ENCODE data around the gene STUM. TPM values are rescaled to one million over a fixed set of nuclear protein-coding genes. Genes with fewer than 3 reads are reported as not detected.
"Not testable (repeated sequence)": the region's sequence is repeated elsewhere in the genome, so short reads cannot be mapped to it uniquely, and the experiment has no call there.

The STUM gene, protein sequence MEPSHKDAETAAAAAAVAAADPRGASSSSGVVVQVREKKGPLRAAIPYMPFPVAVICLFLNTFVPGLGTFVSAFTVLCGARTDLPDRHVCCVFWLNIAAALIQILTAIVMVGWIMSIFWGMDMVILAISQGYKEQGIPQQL
- 0.49 TPM for total RNA-seq
- long read RNA-seq: 0 reads

DNA sequence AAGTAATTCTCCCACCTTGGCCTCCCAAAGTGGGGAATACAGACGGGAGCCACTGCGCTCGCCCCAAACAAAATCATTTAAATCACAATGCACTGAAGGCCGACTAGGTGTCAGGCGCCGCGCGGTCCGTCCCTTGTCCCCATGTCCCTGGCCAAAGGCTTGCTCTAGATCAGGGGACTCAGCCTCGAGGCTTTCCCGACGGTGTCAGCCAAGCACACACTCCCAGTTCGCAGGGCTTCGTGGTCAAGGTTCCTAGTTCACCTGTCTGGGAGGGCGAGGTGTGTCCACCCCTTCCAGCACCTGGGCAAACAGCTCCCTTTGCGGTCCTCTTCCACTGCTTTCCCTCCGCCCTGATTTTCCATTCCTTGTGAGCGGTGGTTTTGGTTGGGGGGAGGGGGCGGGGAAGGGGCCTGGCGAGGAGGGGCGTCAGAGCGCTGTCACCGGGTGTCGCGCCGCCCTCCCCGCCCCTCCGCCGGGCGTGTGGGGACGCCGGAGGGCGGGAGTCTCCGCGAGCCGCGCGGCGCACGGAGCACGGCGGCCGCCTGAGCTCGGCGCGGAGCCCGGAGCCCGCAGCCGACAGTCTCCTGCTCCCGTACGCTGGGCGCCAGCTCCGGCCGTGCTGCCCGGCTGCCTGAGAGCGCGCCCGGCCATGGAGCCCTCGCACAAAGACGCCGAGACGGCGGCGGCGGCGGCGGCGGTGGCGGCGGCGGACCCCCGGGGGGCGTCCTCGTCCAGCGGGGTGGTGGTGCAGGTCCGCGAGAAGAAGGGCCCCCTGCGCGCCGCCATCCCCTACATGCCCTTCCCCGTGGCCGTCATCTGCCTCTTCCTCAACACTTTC is at the start of gene STUM:
Gene STUM (plus strand): TSS at position 509 of the 838 bp plus-strand sequence. CDS start 141 bp downstream, at position 650.
- TF ChIP-seq, protein P1, sequence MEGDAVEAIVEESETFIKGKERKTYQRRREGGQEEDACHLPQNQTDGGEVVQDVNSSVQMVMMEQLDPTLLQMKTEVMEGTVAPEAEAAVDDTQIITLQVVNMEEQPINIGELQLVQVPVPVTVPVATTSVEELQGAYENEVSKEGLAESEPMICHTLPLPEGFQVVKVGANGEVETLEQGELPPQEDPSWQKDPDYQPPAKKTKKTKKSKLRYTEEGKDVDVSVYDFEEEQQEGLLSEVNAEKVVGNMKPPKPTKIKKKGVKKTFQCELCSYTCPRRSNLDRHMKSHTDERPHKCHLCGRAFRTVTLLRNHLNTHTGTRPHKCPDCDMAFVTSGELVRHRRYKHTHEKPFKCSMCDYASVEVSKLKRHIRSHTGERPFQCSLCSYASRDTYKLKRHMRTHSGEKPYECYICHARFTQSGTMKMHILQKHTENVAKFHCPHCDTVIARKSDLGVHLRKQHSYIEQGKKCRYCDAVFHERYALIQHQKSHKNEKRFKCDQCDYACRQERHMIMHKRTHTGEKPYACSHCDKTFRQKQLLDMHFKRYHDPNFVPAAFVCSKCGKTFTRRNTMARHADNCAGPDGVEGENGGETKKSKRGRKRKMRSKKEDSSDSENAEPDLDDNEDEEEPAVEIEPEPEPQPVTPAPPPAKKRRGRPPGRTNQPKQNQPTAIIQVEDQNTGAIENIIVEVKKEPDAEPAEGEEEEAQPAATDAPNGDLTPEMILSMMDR (IDR thresholded peaks at IDR 0.05): no peak
- H3K4me3 ChIP-seq: peak within 1 kb of the TSS; percentile 48
- intact Hi-C loops (cut with DNase I): no loop called here
- H3K9me3 ChIP-seq: no peaks in the 10 kb centered on the region
- H3K4me1 ChIP-seq: peaks cover 20% of the 10 kb centered on the region
- no peaks in the 10 kb centered on the region for H3K36me3 ChIP-seq
- peak; percentile 77 for ATAC-seq
- peaks cover 20% of the 10 kb centered on the region for H3K27me3 ChIP-seq
- no peak within 1 kb of the TSS for H3K27ac ChIP-seq
- peak; percentile 71 for DNase-seq

DNA sequence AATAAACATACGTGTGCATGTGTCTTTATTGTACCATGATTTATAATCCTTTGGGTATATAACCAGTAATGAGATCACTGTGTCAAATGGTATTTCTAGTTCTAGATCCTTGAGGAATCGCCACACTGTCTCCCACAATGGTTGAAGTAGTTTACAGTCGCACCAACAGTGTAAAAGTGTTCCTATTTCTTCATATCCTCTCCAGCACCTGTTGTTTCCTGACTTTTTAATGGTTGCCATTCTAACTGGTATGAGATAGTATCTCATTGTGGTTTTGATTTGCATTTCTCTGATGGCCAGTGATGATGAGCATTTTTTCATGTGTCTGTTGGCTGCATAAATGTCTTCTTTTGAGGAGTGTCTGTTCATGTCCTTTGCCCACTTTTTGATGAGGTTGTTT is 48.9 kb upstream of the STUM start:
- DNase-seq; intact Hi-C loops (cut with DNase I); H3K27ac ChIP-seq; H3K27me3 ChIP-seq; H3K4me1 ChIP-seq; H3K36me3 ChIP-seq; H3K9me3 ChIP-seq; H3K4me3 ChIP-seq; ATAC-seq: not testable (repeated sequence)

DNA sequence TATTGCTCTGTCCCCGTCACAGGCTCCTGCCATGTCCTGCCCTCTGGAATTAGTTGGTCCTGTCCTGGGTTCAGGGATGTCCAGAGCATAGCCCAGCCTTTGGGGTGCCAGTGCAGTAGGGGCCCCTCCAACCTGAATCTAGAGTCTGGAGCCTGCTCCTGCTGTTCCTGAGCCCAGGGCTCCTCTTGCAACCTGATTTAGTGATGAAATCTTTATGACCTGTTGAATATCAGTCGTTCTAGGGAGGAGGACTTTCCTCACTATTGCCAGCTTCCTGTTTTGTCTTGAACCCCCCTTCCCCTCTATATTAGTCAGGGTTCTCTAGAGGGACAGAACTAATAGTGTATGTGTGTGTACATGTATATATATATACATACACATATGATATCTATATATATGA is 42.5 kb upstream of the STUM start:
- Histone ChIP-seq H3K9me3 (no peaks in the 10 kb centered on the region), H3K4me3 (no peak overlapping the region), H3K27ac (no peak overlapping the region), H3K27me3 (peaks cover 5% of the 10 kb centered on the region), H3K36me3 (no peaks in the 10 kb centered on the region), H3K4me1 (no peaks in the 10 kb centered on the region)
- DNase-seq (no peak), ATAC-seq (no peak)
- TF ChIP-seq, protein P1 (IDR thresholded peaks at IDR 0.05): no peak
- intact Hi-C loops (cut with DNase I): no loop called here

DNA sequence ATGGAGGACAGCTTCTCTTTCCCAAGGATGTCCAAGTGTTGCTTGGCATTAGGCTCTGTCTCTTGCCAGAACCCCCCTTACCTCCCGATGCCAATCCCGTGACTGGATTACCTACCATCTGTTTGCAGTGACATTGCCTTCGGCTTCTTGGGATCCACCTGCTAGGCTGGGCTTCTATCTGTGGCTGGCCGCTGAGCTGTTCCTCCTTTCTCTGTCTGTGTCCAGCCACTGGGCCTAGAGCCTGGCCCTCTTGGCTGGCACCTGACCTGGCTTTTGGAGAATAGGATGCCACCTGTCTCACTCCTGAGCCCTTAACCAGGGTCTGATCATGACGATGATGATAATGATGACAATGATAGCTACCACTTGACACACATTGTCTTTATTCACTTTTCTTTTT is 41.6 kb upstream of the STUM start:
- no peaks in the 10 kb centered on the region for H3K36me3 ChIP-seq
- no peak overlapping the region for H3K4me3 ChIP-seq
- TF ChIP-seq, protein P1 (IDR thresholded peaks at IDR 0.05): no peak
- intact Hi-C loops (cut with DNase I): no loop called here
- no peak for DNase-seq
- H3K27ac ChIP-seq: no peak overlapping the region
- no peaks in the 10 kb centered on the region for H3K4me1 ChIP-seq
- no peaks in the 10 kb centered on the region for H3K9me3 ChIP-seq
- H3K27me3 ChIP-seq: peaks cover 5% of the 10 kb centered on the region
- ATAC-seq: no peak

DNA sequence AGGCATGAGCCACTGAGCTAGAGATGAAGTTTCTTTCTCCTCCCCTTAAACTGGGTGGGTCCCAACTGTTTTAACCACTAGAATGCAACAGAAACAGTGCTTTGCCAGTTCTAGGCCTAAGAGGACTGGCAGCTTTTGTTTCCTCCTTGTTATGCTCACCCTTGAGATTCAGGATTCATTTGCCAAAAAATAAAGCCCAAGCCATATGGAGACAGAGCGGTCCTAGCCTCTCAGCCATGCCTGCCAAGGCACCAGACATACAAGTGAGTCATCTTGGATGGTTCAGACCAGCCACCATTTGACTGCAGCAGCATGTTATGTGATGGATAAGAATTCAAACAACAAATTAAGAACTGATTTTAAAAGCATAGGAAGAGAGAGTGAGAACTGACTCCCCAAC is 38.1 kb upstream of the STUM start:
- TF ChIP-seq, protein P1 (IDR thresholded peaks at IDR 0.05): no peak
- Histone ChIP-seq H3K9me3 (no peaks in the 10 kb centered on the region), H3K27ac (no peak overlapping the region), H3K27me3 (peaks cover 5% of the 10 kb centered on the region), H3K36me3 (no peaks in the 10 kb centered on the region), H3K4me3 (no peak overlapping the region), H3K4me1 (no peaks in the 10 kb centered on the region)
- ATAC-seq (no peak), DNase-seq (no peak)
- intact Hi-C loops (cut with DNase I): no loop called here

DNA sequence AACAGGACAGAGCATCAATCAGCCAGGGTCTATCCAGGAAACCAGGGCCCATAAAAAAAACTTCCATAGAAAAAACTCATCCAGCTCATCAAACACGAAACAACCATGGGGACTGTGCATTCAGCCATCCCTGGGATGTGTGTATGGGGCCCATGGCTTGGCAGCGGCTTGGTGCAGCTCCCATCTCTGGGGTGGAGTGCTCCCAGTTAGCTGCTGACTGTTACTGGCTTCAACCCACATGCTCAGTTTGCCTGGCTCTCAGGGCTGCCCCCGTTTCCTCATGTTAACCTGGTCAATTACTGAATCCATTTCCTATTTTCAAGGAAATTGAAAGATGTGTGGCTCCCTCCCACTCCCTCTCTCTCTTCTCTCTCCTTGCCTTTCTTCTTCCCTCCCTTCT is 37.3 kb upstream of the STUM start:
- DNase-seq: no peak

More for the DNA sequence above, 37.3 kb upstream of the STUM start:
- intact Hi-C loops (cut with DNase I): no loop called here
- no peak for ATAC-seq
- Histone ChIP-seq H3K4me1 (no peaks in the 10 kb centered on the region), H3K27me3 (peaks cover 5% of the 10 kb centered on the region), H3K4me3 (no peak overlapping the region), H3K27ac (no peak overlapping the region), H3K9me3 (no peaks in the 10 kb centered on the region), H3K36me3 (no peaks in the 10 kb centered on the region)
- TF ChIP-seq, protein P1 (IDR thresholded peaks at IDR 0.05): no peak
